Cardiac fibroblast (primary cell): ENCODE measurements around the gene P3H2.
A peak's percentile ranks its signal among the peaks of the same experiment; 100 is the strongest.

ENCODE experiments used
- DNase-seq, 2 donors: peaks; one replicate each; pipeline versions ENCODE4 v3.0.0 to v3.0.0-alpha.2; 2010; ENCODE audit warnings: low read depth in 2 of 2
- H3K4me3 ChIP-seq, 2 donors: replicated peaks in 1 of 2; 1 replicate in 1 of 2; 2 replicates in 1 of 2; pipeline ENCODE4 v1.5.1; 2011; ENCODE audit warnings: low read depth in 2 of 2, low read length in 2 of 2, mild to moderate bottlenecking in 2 of 2, moderate library complexity in 1 of 2
- TF ChIP-seq, protein P1 (sequence below): IDR thresholded peaks from one replicate; pipeline ENCODE4 v1.5.1; 2011; ENCODE audit warnings: low read depth, mild to moderate bottlenecking, low read length, inconsistent platforms

Gene P3H2

DNA sequence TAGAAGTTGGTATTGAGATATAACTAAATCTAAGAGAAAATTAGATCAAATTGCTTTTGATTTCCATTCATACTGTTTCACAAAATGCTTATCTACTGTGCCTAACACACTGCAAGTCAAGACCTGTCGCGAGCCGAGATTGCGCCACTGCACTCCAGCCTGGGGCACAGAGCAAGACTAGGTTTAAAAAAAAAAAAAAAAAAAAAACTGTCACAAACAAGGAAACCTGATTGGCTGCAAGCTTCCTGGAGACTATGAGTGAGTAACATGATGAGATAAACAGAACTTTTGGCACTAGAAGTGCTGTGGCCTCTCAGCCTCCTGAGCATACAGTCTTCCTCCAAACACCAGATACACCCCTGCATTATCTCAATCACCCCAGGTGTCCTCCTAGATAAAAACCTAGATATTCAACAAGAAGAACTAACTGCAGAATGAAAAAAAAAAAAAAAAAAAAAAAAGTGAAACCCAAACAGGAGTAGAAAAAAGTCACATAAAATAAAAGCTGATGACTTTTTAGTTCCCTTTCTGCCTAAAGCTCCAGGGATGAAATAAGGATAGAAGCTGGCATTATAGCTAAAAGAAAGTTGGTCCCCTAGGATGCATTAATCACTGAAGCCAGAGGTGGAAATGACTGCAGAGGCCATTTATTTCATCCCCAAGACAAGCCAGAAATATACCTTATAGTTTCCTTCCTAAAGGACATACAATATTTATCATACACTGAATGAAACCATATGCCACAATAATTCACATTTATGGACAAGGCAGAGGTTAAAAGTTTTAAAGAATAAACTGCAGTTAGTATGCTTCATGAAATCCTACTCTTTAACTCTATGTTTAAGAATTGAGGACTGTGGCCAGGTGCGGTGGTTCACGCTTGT is 82.4 kb downstream of the P3H2 start:
- DNase-seq, result peak; percentile 80 to 86
- H3K4me3 ChIP-seq, result no peak overlapping the region
- TF ChIP-seq, protein P1, sequence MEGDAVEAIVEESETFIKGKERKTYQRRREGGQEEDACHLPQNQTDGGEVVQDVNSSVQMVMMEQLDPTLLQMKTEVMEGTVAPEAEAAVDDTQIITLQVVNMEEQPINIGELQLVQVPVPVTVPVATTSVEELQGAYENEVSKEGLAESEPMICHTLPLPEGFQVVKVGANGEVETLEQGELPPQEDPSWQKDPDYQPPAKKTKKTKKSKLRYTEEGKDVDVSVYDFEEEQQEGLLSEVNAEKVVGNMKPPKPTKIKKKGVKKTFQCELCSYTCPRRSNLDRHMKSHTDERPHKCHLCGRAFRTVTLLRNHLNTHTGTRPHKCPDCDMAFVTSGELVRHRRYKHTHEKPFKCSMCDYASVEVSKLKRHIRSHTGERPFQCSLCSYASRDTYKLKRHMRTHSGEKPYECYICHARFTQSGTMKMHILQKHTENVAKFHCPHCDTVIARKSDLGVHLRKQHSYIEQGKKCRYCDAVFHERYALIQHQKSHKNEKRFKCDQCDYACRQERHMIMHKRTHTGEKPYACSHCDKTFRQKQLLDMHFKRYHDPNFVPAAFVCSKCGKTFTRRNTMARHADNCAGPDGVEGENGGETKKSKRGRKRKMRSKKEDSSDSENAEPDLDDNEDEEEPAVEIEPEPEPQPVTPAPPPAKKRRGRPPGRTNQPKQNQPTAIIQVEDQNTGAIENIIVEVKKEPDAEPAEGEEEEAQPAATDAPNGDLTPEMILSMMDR, result no peak

DNA sequence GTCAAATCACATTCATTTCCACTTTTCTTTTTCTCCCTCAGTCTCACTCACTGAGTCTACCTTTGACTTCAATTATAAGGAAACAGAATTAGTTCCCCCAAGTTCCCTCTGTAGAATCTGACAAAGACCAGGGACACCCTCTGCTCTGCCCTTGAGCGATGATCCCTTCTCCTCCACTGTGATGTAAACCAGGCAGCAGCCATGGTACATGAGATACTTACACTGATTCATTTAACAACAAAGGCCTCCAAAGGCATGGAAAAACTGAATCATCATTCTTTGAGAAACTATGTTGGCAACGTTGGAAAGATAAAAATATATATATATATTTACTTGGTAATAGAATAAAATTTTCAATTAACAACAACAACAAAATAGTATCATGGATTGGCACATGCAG is 84.1 kb downstream of the P3H2 start:
- TF ChIP-seq, protein P1, result no peak
- no peak overlapping the region for H3K4me3 ChIP-seq
- DNase-seq, result peak; percentile 69 to 86

DNA sequence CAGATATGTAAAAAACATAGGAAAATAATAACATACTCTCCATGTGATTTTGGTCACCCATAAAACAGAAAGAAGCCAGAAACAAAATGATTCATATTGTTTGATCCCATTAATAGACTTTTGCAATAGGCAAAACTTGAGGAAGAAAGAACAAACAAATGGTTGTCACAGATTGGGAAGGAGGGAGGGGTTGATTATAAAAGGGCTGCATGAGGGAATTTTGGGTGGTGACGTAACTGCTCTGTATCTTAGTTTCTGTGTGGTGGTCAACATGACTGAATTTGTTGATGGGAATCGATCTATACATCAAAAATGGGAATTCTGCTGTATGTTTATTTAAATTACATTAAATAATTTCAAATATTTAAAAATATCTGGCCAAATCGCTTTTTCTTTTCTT is 86.3 kb downstream of the P3H2 start:
- TF ChIP-seq, protein P1, result no peak
- DNase-seq, result no peak
- H3K4me3 ChIP-seq, result no peak overlapping the region

DNA sequence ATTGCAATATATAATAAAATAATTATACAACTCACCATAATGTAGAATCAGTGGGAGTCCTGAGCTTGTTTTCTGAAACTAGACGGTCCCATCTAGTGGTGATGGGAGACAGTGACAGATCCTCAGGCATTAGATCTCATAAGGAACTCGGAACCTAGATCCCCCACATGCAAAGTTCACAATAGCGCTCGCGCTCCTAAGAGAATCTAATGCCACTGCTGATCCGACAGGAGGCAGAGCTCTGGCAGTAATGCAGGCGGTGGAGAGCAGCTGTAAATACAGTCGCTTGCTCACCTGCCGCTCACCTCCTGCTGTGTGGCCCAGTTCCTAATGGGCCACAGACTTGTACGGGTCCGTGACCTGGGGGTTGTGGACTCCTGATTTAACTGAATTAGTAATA is 87.8 kb downstream of the P3H2 start:
- H3K4me3 ChIP-seq, result no peak overlapping the region
- DNase-seq, result no peak
- TF ChIP-seq, protein P1, result no peak

DNA sequence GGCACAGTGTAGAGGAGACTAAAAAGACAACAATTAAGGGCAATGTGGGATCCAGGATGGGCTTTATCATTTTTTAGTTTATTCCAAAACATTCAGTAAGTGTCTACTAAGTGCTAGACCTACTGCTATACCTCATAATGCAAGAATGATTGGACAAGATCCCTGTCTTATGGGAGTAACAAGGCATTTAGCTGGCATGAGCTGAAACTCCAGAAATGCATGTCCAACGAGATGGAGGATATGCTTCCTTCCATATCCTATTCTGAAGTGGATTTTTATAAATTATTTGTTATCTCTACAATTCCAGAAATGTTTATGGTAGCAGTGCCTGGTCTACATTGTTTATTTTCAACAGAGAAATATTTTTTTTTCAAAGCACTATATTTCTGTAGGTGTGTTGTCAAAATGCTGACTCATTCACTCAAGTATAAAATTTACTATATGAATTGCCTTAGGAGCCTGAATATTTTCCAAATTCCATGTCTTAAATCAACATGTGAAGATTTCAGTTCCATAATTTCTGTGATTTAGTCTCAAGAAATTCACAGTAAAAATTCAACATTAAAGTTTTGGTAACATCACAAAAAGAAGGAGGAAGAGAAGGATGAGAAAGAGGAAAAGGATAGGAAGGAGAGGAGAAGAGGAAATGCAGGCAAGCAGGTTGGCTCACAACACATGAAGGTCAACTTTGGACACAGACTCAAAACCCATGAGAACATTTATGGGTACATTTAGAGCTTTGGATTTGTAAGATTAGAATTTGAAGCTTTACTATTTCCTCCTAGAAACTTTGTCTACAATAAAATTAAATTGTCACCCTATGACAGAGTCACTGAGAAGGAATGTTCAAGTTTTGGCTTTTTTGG is 88.6 kb downstream of the P3H2 start:
- TF ChIP-seq, protein P1, result no peak

DNA sequence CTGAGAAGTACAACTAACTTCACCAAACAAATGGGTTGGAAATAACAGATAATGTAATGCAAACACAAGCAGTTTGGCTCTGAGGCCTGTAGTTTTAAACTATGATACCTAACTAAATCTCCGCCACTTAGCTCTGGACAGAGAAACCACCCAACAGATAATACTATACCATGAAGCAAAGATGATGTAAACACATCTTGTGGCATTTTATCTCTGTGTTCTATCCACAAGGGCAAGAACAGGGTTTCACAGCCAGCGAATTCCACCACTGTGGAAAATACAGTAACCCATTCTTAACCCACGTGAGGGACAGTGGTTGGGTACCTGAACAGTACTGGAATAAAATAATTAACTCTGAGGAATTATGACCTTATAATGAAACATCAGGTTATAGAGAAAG is 93.6 kb downstream of the P3H2 start:
- DNase-seq, result no peak
- no peak overlapping the region for H3K4me3 ChIP-seq
- TF ChIP-seq, protein P1, result no peak

More for the DNA sequence above, 88.6 kb downstream of the P3H2 start:
- H3K4me3 ChIP-seq, result no peak overlapping the region
- no peak for DNase-seq
